ENCODE data around the gene SDSL.

The SDSL gene

DNA sequence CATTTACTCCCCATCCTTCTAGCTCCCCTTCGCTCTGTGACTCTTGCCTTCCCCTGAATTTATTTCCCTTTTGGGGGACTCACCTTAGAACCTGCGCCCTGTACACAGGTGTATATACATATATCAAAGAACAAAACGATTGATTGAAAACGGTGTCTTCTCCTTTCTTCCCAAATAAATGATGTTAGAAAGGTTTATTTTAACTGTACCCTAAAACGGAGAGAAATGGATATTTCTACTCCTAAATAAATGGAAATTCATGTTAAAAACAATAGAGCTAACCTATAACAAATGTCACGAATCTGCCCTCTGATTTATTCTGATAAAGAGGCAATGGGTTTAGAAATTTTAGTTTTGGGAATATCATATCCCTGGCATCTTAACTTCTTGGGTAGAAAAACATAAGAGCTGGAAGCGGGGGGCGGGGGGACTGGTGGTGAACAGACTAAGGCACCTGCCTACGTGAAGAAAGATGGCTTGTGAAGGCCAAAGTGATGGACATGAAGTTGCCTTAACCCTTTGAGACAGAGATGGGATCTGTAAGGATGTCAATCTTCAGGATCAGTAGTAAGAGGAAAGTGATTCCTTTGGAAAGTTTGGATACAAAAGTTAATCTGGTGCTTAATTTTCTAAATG is 58.3 kb downstream of the SDSL start:
- DNase-seq (ENCODE audit: low spot score), result no peak

GRCh38 chr12:113482334-113482733 is 60.2 kb downstream of the SDSL start:
- no peak for DNase-seq (ENCODE audit: low spot score)

DNA sequence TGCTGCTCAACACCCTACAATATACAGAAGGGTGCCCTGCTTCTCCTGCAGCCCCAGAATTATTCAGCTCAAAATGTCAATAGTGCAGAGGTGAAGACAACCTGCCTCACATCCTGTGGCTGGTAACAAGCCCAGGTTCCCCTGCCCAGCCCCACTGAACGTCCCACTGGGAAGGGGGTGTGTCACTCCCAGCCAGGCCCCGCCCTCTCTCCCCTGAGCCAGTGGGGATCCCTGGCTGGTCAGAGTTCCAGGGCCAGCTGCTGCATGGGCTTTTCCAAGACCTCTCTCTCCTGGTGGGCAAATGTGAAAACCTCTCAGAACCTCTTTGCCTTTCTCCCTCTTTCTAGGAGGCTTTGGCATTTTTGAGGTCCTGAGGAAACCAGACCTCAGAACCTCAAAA is 63.1 kb downstream of the SDSL start:
- no peak for DNase-seq (ENCODE audit: low spot score)

DNA sequence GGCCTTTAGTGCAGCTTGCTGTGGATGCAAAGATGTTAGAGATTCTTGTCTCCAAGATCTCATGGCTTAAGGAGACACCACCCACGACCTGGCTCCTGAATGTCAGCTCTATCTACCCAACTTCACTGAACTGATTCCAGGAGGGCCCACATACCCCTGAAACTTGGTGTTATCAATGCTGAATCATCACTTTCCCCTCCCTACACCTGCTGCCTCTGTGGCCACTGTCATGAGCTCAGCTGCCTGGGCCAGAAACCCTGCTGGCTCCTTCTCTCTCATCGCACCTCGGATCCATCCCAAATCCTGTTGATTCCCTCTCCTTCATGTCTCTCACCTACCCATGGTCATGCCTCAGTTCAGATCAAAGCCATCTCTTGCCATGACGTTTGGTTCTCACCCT is 64.5 kb downstream of the SDSL start:
- DNase-seq (ENCODE audit: low spot score), result no peak
